Measurements from ENCODE around the gene MRPS34. TPM values are rescaled to one million over a fixed set of nuclear protein-coding genes. Genes with fewer than 3 reads are reported as not detected.

Gene MRPS34
- total RNA-seq, 1 donor from 2014 or later: 75.1 TPM

- H3K27ac Mint-ChIP-seq (ENCODE audit: unreplicated experiment): no peak overlapping the region
- TF ChIP-seq, protein P1, sequence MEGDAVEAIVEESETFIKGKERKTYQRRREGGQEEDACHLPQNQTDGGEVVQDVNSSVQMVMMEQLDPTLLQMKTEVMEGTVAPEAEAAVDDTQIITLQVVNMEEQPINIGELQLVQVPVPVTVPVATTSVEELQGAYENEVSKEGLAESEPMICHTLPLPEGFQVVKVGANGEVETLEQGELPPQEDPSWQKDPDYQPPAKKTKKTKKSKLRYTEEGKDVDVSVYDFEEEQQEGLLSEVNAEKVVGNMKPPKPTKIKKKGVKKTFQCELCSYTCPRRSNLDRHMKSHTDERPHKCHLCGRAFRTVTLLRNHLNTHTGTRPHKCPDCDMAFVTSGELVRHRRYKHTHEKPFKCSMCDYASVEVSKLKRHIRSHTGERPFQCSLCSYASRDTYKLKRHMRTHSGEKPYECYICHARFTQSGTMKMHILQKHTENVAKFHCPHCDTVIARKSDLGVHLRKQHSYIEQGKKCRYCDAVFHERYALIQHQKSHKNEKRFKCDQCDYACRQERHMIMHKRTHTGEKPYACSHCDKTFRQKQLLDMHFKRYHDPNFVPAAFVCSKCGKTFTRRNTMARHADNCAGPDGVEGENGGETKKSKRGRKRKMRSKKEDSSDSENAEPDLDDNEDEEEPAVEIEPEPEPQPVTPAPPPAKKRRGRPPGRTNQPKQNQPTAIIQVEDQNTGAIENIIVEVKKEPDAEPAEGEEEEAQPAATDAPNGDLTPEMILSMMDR (IDR thresholded peaks at IDR 0.05; ENCODE audit: partially characterized antibody, unreplicated experiment): no peak
- no peak overlapping the region for H3K4me3 Mint-ChIP-seq (ENCODE audit: unreplicated experiment)
- peaks cover 11% of the 10 kb centered on the region for H3K4me1 Mint-ChIP-seq (ENCODE audit: low read depth, unreplicated experiment)
- H3K27me3 Mint-ChIP-seq (ENCODE audit: unreplicated experiment): peaks cover 23% of the 10 kb centered on the region
- peaks cover 7% of the 10 kb centered on the region for H3K9me3 Mint-ChIP-seq (ENCODE audit: unreplicated experiment)
- no peaks in the 10 kb centered on the region for H3K36me3 Mint-ChIP-seq (ENCODE audit: unreplicated experiment)
- no peak for DNase-seq
Observed at GRCh38 chr16:1779234-1779701, 6.3 kb upstream of the MRPS34 start.

GRCh38 chr16:1778200-1779179 lies 5.6 kb upstream of the MRPS34 start:
- H3K27ac Mint-ChIP-seq (ENCODE audit: unreplicated experiment): no peak overlapping the region
- no peaks in the 10 kb centered on the region for H3K36me3 Mint-ChIP-seq (ENCODE audit: unreplicated experiment)
- no peak overlapping the region for H3K4me3 Mint-ChIP-seq (ENCODE audit: unreplicated experiment)
- H3K4me1 Mint-ChIP-seq (ENCODE audit: low read depth, unreplicated experiment): peaks cover 11% of the 10 kb centered on the region
- TF ChIP-seq, protein P1 (IDR thresholded peaks at IDR 0.05; ENCODE audit: partially characterized antibody, unreplicated experiment): no peak
- DNase-seq: peak; percentile 18
- H3K27me3 Mint-ChIP-seq (ENCODE audit: unreplicated experiment): peaks cover 23% of the 10 kb centered on the region
- peaks cover 7% of the 10 kb centered on the region for H3K9me3 Mint-ChIP-seq (ENCODE audit: unreplicated experiment)

- Mint-ChIP-seq H3K27me3 (ENCODE audit: unreplicated experiment) (peaks cover 17% of the 10 kb centered on the region), H3K36me3 (ENCODE audit: unreplicated experiment) (no peaks in the 10 kb centered on the region), H3K27ac (ENCODE audit: unreplicated experiment) (no peak overlapping the region), H3K4me3 (ENCODE audit: unreplicated experiment) (no peak overlapping the region), H3K4me1 (ENCODE audit: low read depth, unreplicated experiment) (peaks cover 11% of the 10 kb centered on the region), H3K9me3 (ENCODE audit: unreplicated experiment) (peaks cover 6% of the 10 kb centered on the region)
- DNase-seq: peak; percentile 16
- TF ChIP-seq, protein P1 (IDR thresholded peaks at IDR 0.05; ENCODE audit: partially characterized antibody, unreplicated experiment): no peak
Observed at GRCh38 chr16:1777375-1778199, 4.7 kb upstream of the MRPS34 start.

DNA sequence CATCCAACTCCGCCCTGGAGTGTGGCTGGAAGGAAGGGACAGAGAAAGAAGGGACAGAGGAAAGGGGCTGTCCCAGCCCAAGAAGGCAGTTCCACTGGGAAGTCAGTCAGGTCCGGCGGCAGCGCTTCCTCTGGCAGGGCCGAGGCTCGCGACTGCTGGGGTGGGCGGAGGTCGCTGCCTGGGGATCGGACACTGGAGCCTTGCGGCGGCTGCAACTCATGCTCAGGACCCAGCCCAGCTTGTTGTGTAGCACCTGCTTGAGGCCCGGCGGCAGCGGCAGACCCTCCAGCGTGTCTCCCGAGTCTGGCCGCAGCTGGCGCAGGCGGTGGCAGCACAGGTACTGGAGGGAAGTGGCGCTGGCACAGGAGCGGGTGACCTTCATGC lies 4.0 kb upstream of the MRPS34 start:
- peak; percentile 43 for DNase-seq
- Mint-ChIP-seq H3K4me1 (ENCODE audit: low read depth, unreplicated experiment) (peaks cover 13% of the 10 kb centered on the region), H3K9me3 (ENCODE audit: unreplicated experiment) (peaks cover 11% of the 10 kb centered on the region), H3K4me3 (ENCODE audit: unreplicated experiment) (peak overlapping the region; percentile 74), H3K27me3 (ENCODE audit: unreplicated experiment) (peaks cover 20% of the 10 kb centered on the region), H3K27ac (ENCODE audit: unreplicated experiment) (peak overlapping the region; percentile 80), H3K36me3 (ENCODE audit: unreplicated experiment) (no peaks in the 10 kb centered on the region)
- TF ChIP-seq, protein P1 (IDR thresholded peaks at IDR 0.05; ENCODE audit: partially characterized antibody, unreplicated experiment): no peak
